Measurements from ENCODE around the gene GABBR2. TPM values are rescaled to one million over a fixed set of nuclear protein-coding genes. Genes with fewer than 3 reads are reported as not detected.

GABBR2 gene
- polyA plus RNA-seq, 1 donor (not counting 4 experiments of a cell fraction or from before 2014, with no cell fraction given): 0.01 TPM

- no peak overlapping the region for H3K9ac ChIP-seq (ENCODE audit: control insufficient read depth, extremely low read depth, insufficient read depth, low read length)
- no peaks in the 10 kb centered on the region for H4K20me1 ChIP-seq (ENCODE audit: control insufficient read depth, extremely low read depth, insufficient read depth, low read length)
- TF ChIP-seq EZH2 (IDR thresholded peaks at IDR 0.05; ENCODE audit: low read length): no peak
- no peak for TF ChIP-seq CTCF (optimal IDR thresholded peaks at IDR 0.05 in 1 of 3, IDR thresholded peaks at IDR 0.05 in 1 of 3, conservative IDR thresholded peaks at IDR 0.05 in 1 of 3; ENCODE audit: extremely low read depth in 1 of 3, insufficient read depth in 2 of 3, low read length in 3 of 3)
- no peaks in the 10 kb centered on the region for H3K36me3 ChIP-seq (ENCODE audit: control insufficient read depth in 2 of 2, extremely low read depth in 1 of 2, insufficient read depth in 2 of 2, low read length in 2 of 2)
- DNase-seq (ENCODE audit: low read depth, low spot score) (no peak), FAIRE-seq (no peak)
- H3K9me3 ChIP-seq (ENCODE audit: control insufficient read depth, low read depth, low read length): no peaks in the 10 kb centered on the region
- H2AFZ ChIP-seq (ENCODE audit: control insufficient read depth, low read length): no peak overlapping the region
- dilution Hi-C loops (cut with MboI; ENCODE audit: extremely low pct_ligation_motif_present, low sequenced_read_pairs): no loop called here
- peaks cover 40% of the 10 kb centered on the region for H3K27me3 ChIP-seq (ENCODE audit: control insufficient read depth, extremely low read depth, insufficient read depth, low read length)
- H3K4me2 ChIP-seq (ENCODE audit: control insufficient read depth, extremely low read depth, insufficient read depth, low read depth, low read length): no peak overlapping the region
- H3K4me1 ChIP-seq (ENCODE audit: control insufficient read depth, extremely low read depth, insufficient read depth, low read length): no peaks in the 10 kb centered on the region
- no peaks in the 10 kb centered on the region for H3K9me1 ChIP-seq (ENCODE audit: control insufficient read depth, extremely low read depth, insufficient read depth, low read length)
- H3K27ac ChIP-seq (ENCODE audit: control insufficient read depth, insufficient read depth, low read length): no peak overlapping the region
- H3K4me3 ChIP-seq (ENCODE audit: control insufficient read depth in 2 of 3, extremely low read depth in 1 of 3, insufficient read depth in 2 of 3, low read depth in 1 of 3, low read length in 3 of 3): no peak overlapping the region
- no peaks in the 10 kb centered on the region for H3K79me2 ChIP-seq (ENCODE audit: control insufficient read depth, insufficient read depth, low read length)
Measured at GRCh38 chr9:98342098-98342819, 366.5 kb downstream of the GABBR2 start.

- peaks cover 40% of the 10 kb centered on the region for H3K27me3 ChIP-seq (ENCODE audit: control insufficient read depth, extremely low read depth, insufficient read depth, low read length)
- no peak for DNase-seq (ENCODE audit: low read depth, low spot score)
- no peaks in the 10 kb centered on the region for H3K9me1 ChIP-seq (ENCODE audit: control insufficient read depth, extremely low read depth, insufficient read depth, low read length)
- no peak for FAIRE-seq
- H3K9me3 ChIP-seq (ENCODE audit: control insufficient read depth, low read depth, low read length): no peaks in the 10 kb centered on the region
- no peak overlapping the region for H3K4me2 ChIP-seq (ENCODE audit: control insufficient read depth, extremely low read depth, insufficient read depth, low read depth, low read length)
- H3K79me2 ChIP-seq (ENCODE audit: control insufficient read depth, insufficient read depth, low read length): no peaks in the 10 kb centered on the region
- no peak overlapping the region for H3K4me3 ChIP-seq (ENCODE audit: control insufficient read depth in 2 of 3, extremely low read depth in 1 of 3, insufficient read depth in 2 of 3, low read depth in 1 of 3, low read length in 3 of 3)
- H2AFZ ChIP-seq (ENCODE audit: control insufficient read depth, low read length): no peak overlapping the region
- no peak overlapping the region for H3K27ac ChIP-seq (ENCODE audit: control insufficient read depth, insufficient read depth, low read length)
- no peak overlapping the region for H3K9ac ChIP-seq (ENCODE audit: control insufficient read depth, extremely low read depth, insufficient read depth, low read length)
- TF ChIP-seq EZH2 (IDR thresholded peaks at IDR 0.05; ENCODE audit: low read length) (no peak), CTCF (optimal IDR thresholded peaks at IDR 0.05 in 1 of 3, IDR thresholded peaks at IDR 0.05 in 1 of 3, conservative IDR thresholded peaks at IDR 0.05 in 1 of 3; ENCODE audit: extremely low read depth in 1 of 3, insufficient read depth in 2 of 3, low read length in 3 of 3) (no peak)
- dilution Hi-C loops (cut with MboI; ENCODE audit: extremely low pct_ligation_motif_present, low sequenced_read_pairs): no loop called here
- no peaks in the 10 kb centered on the region for H4K20me1 ChIP-seq (ENCODE audit: control insufficient read depth, extremely low read depth, insufficient read depth, low read length)
- no peaks in the 10 kb centered on the region for H3K4me1 ChIP-seq (ENCODE audit: control insufficient read depth, extremely low read depth, insufficient read depth, low read length)
- no peaks in the 10 kb centered on the region for H3K36me3 ChIP-seq (ENCODE audit: control insufficient read depth in 2 of 2, extremely low read depth in 1 of 2, insufficient read depth in 2 of 2, low read length in 2 of 2)
Measured at GRCh38 chr9:98341157-98342097, 367.3 kb downstream of the GABBR2 start.
